Panc1 (cell line): ENCODE measurements around the gene FKBP2. TPM values are rescaled to one million over a fixed set of nuclear protein-coding genes. Genes with fewer than 3 reads are reported as not detected.

Experiments used
- ATAC-seq: fragments of 200-7000 bp; cut with Tn5 transposase; 2 replicates; pipeline ENCODE4 v1.9.1; 2020; ENCODE audit warnings: mild to moderate bottlenecking, moderate library complexity
- BruUV-seq: library from RNA; stranded (reverse); fragments of 400-500 nt; replicated peaks from 2 replicates; lab custom pipeline; 2021; lab: Mats Ljungman, UMichigan
- CTCF ChIA-PET: fragments of 300-600 bp; sonication (Branson Sonifier 250); formaldehyde crosslinking; loops from one replicate; lab custom pipeline; 2022; ENCODE audit warnings: antibody characterized with exemption; lab: Charles Lee
- POLR2A ChIA-PET: fragments of 300-600 bp; sonication (Branson Sonifier 250); formaldehyde crosslinking; loops from one replicate; lab custom pipeline; 2022; ENCODE audit warnings: antibody characterized with exemption; lab: Charles Lee
- DNase-seq: peaks from one replicate; pipeline ENCODE4 v3.0.0-alpha.2; 2010; ENCODE audit warnings: low read depth, low spot score
- H3K27ac ChIP-seq: 2 replicates; pipeline ENCODE4 v1.5.1; 2011; ENCODE audit warnings: mild to moderate bottlenecking, low read length, inconsistent platforms
- H3K27me3 ChIP-seq: fragments of 200-500 bp; sonication (Bioruptor generic); 2 replicates; pipeline ENCODE4 v1.6.0; 2014; ENCODE audit warnings: low read length, inconsistent platforms; ENCODE audit not compliant: control insufficient read depth, insufficient read depth
- H3K36me3 ChIP-seq: fragments of 200-500 bp; sonication (Bioruptor generic); 2 replicates; pipeline ENCODE4 v1.5.1; 2014; ENCODE audit warnings: inconsistent platforms, mild to moderate bottlenecking, low read length, moderate library complexity; ENCODE audit not compliant: control insufficient read depth, insufficient read depth
- H3K4me1 ChIP-seq: 2 replicates; pipeline ENCODE4 v1.5.1; 2011; ENCODE audit warnings: inconsistent platforms, mild to moderate bottlenecking, low read length, moderate library complexity; ENCODE audit not compliant: control insufficient read depth, insufficient read depth
- H3K4me3 ChIP-seq, 2 experiments: 2 replicates each; pipeline ENCODE4 v1.5.1; 2011 to 2012; ENCODE audit warnings: low read depth in 2 of 2, low read length in 2 of 2, mild to moderate bottlenecking in 2 of 2, inconsistent platforms in 1 of 2, moderate library complexity in 1 of 2
- H3K9me3 ChIP-seq: fragments of 200-500 bp; sonication (Bioruptor generic); 2 replicates; pipeline ENCODE4 v1.5.1; 2014; ENCODE audit warnings: low read depth, mild to moderate bottlenecking, inconsistent platforms, low read length, moderate library complexity; ENCODE audit not compliant: control insufficient read depth, insufficient read depth
- CTCF ChIP-seq: fragments of 450-650 bp; IDR thresholded peaks from 2 replicates; pipeline ENCODE4 v1.5.1; 2017; ENCODE audit warnings: mild to moderate bottlenecking
- POLR2AphosphoS5 ChIP-seq: IDR thresholded peaks from 2 replicates; pipeline ENCODE4 v1.6.1; 2012; ENCODE audit warnings: mild to moderate bottlenecking, low read depth, low read length, moderate library complexity
- SIN3A ChIP-seq: IDR thresholded peaks from 2 replicates; pipeline ENCODE4 v1.6.1; 2012; ENCODE audit warnings: low read depth, mild to moderate bottlenecking, low read length, moderate library complexity, borderline replicate concordance; ENCODE audit not compliant: insufficient read depth
- TCF7L2 ChIP-seq: IDR thresholded peaks from 2 replicates; pipeline ENCODE4 v1.6.1; 2011; ENCODE audit warnings: mild to moderate bottlenecking, low read depth, low read length, inconsistent platforms
- in situ Hi-C: cut with HindIII; loops from 2 replicates; pipeline ENCODE4 v1.10.0; 2016; ENCODE audit warnings: low sequenced_read_pairs, low pct_unique_long_range_greater_than_20kb
- intact Hi-C: fragments of 100-400 bp; cut with micrococcal nuclease; formaldehyde crosslinking; loops from one replicate; pipeline ENCODE4 v1.10.0; 2022; ENCODE audit not compliant: unreplicated experiment
- total RNA-seq: library from RNA; stranded (reverse); gene quantifications from one replicate; pipeline ENCODE4 v1.2.1, GENCODE V29; 2021; ENCODE audit not compliant: unreplicated experiment
- TF ChIP-seq, protein P1 (sequence below), 2 experiments: IDR thresholded peaks; 2 replicates each; pipeline ENCODE4 v1.6.1; 2011 to 2012; ENCODE audit warnings: low read depth in 2 of 2, control low read depth in 1 of 2, low read length in 1 of 2, mild to moderate bottlenecking in 1 of 2, moderate library complexity in 1 of 2; ENCODE audit not compliant: insufficient read depth in 1 of 2

The FKBP2 gene
- total RNA-seq, 1 experiment from 2014 or later, result 71.8 TPM

DNA sequence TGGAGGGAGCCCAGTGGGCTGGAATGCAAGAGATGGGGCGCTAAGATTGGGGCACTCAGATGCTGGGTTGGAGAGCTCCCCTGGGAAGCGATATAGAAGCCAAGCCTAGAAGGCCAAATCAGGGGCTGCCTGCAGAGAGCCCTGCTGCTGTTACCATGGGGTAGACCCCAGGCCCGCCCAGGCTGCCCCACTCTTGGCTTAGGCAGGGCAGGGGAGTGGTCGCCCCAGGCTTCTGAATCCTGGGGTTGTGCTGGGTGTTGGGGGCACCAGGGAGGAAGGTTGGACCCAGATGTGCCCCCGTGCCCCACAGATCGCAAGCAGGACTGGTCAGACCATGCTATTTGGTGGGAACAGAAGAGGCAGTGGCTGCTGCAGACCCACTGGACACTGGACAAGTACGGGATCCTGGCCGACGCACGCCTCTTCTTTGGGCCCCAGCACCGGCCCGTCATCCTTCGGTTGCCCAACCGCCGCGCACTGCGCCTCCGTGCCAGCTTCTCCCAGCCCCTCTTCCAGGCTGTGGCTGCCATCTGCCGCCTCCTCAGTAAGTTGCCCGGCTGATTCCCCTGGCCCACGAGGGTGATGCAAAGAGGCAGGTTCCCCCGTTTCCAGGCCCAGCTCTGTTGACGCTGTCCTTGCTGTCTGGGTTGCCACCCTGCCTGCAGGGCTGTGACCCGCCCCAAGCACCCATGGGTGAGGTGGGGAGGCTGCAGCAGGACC is 30.4 kb upstream of the FKBP2 start:
- no peak for ATAC-seq
- CTCF ChIA-PET, result interaction anchor here (0.6 kb wide), 1 partner anchor 57 kb away, joined by 6 read pairs; no protein-coding TSS in a partner anchor
- H3K4me3 ChIP-seq, result no peak overlapping the region
- H3K27me3 ChIP-seq, result no peaks in the 10 kb centered on the region
- H3K27ac ChIP-seq, result no peak overlapping the region
- intact Hi-C loops (no loop called here), in situ Hi-C loops (no loop called here)
- H3K36me3 ChIP-seq, result no peaks in the 10 kb centered on the region; the same call in 1 of the 2 replicates
- no TSS peak for BruUV-seq
- no peaks in the 10 kb centered on the region; the same call in 1 of the 2 replicates for H3K4me1 ChIP-seq
- no peaks in the 10 kb centered on the region for H3K9me3 ChIP-seq
- TF ChIP-seq TCF7L2 (no peak), CTCF (no peak), POLR2AphosphoS5 (no peak), SIN3A (no peak)
- TF ChIP-seq, protein P1, sequence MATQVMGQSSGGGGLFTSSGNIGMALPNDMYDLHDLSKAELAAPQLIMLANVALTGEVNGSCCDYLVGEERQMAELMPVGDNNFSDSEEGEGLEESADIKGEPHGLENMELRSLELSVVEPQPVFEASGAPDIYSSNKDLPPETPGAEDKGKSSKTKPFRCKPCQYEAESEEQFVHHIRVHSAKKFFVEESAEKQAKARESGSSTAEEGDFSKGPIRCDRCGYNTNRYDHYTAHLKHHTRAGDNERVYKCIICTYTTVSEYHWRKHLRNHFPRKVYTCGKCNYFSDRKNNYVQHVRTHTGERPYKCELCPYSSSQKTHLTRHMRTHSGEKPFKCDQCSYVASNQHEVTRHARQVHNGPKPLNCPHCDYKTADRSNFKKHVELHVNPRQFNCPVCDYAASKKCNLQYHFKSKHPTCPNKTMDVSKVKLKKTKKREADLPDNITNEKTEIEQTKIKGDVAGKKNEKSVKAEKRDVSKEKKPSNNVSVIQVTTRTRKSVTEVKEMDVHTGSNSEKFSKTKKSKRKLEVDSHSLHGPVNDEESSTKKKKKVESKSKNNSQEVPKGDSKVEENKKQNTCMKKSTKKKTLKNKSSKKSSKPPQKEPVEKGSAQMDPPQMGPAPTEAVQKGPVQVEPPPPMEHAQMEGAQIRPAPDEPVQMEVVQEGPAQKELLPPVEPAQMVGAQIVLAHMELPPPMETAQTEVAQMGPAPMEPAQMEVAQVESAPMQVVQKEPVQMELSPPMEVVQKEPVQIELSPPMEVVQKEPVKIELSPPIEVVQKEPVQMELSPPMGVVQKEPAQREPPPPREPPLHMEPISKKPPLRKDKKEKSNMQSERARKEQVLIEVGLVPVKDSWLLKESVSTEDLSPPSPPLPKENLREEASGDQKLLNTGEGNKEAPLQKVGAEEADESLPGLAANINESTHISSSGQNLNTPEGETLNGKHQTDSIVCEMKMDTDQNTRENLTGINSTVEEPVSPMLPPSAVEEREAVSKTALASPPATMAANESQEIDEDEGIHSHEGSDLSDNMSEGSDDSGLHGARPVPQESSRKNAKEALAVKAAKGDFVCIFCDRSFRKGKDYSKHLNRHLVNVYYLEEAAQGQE (IDR thresholded peaks at IDR 0.05; ENCODE audit: insufficient read depth in 1 of 2, low read depth in 2 of 2, low read length in 1 of 2), result no peak
- no peak for DNase-seq
- POLR2A ChIA-PET, result no interaction called here

GRCh38 chr11:64211181-64211872 is 29.6 kb upstream of the FKBP2 start:
- no peaks in the 10 kb centered on the region for H3K27me3 ChIP-seq
- no peaks in the 10 kb centered on the region for H3K9me3 ChIP-seq
- no peak for ATAC-seq
- H3K4me1 ChIP-seq, result no peaks in the 10 kb centered on the region; the same call in 1 of the 2 replicates
- no peak overlapping the region for H3K27ac ChIP-seq
- H3K4me3 ChIP-seq, result no peak overlapping the region
- no TSS peak for BruUV-seq
- intact Hi-C loops, result no loop called here
- DNase-seq, result no peak
- TF ChIP-seq POLR2AphosphoS5 (no peak), SIN3A (no peak), TCF7L2 (no peak), CTCF (no peak)
- TF ChIP-seq, protein P1 (IDR thresholded peaks at IDR 0.05; ENCODE audit: insufficient read depth in 1 of 2, low read depth in 2 of 2, low read length in 1 of 2), result no peak
- no peaks in the 10 kb centered on the region for H3K36me3 ChIP-seq
- ChIA-PET POLR2A (no interaction called here), CTCF (no interaction called here)
- in situ Hi-C loops, result no loop called here
